Mesenchymal stem cell (in vitro differentiated cells and primary cell): ENCODE measurements around the gene SNX22.

Source experiments
- DNase-seq: peaks from one replicate; pipeline ENCODE4 v3.0.0-alpha.2; 2013
- H2AFZ ChIP-seq: one replicate; pipeline ENCODE4 v1.6.1; 2013; ENCODE audit warnings: low read depth, mild to moderate bottlenecking, control low read depth, inconsistent platforms, low read length, moderate library complexity
- H2AK5ac ChIP-seq: 2 replicates; pipeline ENCODE4 v1.6.1; 2013; ENCODE audit warnings: low read length, moderate library complexity, mild to moderate bottlenecking, inconsistent platforms; ENCODE audit not compliant: severe bottlenecking
- H2BK120ac ChIP-seq: one replicate; pipeline ENCODE4 v1.6.1; 2013; ENCODE audit warnings: low read depth, mild to moderate bottlenecking, inconsistent platforms, low read length, moderate library complexity
- H2BK12ac ChIP-seq, 2 experiments: one replicate each; pipeline ENCODE4 v1.6.1; 2013; ENCODE audit warnings: inconsistent platforms in 2 of 2, low read length in 2 of 2, mild to moderate bottlenecking in 2 of 2, moderate library complexity in 2 of 2, control low read depth in 1 of 2
- H2BK15ac ChIP-seq: one replicate; pipeline ENCODE4 v1.6.1; 2013; ENCODE audit warnings: mild to moderate bottlenecking, low read depth, inconsistent platforms; ENCODE audit not compliant: poor library complexity, severe bottlenecking
- H2BK5ac ChIP-seq: 2 replicates; pipeline ENCODE4 v1.6.1; 2013; ENCODE audit warnings: low read depth, mild to moderate bottlenecking, low read length, control low read depth, inconsistent platforms; ENCODE audit not compliant: poor library complexity, severe bottlenecking
- H3K14ac ChIP-seq, 2 experiments: one replicate each; pipeline ENCODE4 v1.6.1; 2013; ENCODE audit warnings: inconsistent platforms in 2 of 2, low read length in 2 of 2, control low read depth in 1 of 2, mild to moderate bottlenecking in 1 of 2, moderate library complexity in 1 of 2
- H3K18ac ChIP-seq, 2 experiments: one replicate each; pipeline ENCODE4 v1.6.1; 2013; ENCODE audit warnings: inconsistent platforms in 2 of 2, low read length in 2 of 2, control low read depth in 1 of 2, low read depth in 1 of 2, mild to moderate bottlenecking in 1 of 2
- H3K23ac ChIP-seq, 2 experiments: one replicate each; pipeline ENCODE4 v1.6.1; 2013; ENCODE audit warnings: inconsistent platforms in 2 of 2, low read length in 2 of 2, mild to moderate bottlenecking in 2 of 2, moderate library complexity in 2 of 2, control low read depth in 1 of 2
- H3K27ac ChIP-seq: 2 replicates; pipeline ENCODE4 v1.5.1; 2013; ENCODE audit warnings: mild to moderate bottlenecking, moderate library complexity, low read length, control low read depth, inconsistent platforms; ENCODE audit not compliant: poor library complexity, severe bottlenecking
- H3K27me3 ChIP-seq, 2 experiments: 2 replicates each; pipeline versions ENCODE4 v1.6.1 to v1.7.0; 2013; ENCODE audit warnings: low read length in 2 of 2, mild to moderate bottlenecking in 2 of 2, moderate library complexity in 2 of 2, control low read depth in 1 of 2, inconsistent platforms in 1 of 2; ENCODE audit not compliant: control insufficient read depth in 1 of 2, insufficient read depth in 1 of 2
- H3K36me3 ChIP-seq, 2 experiments: 2 replicates each; pipeline versions ENCODE4 v1.6.1 to v1.7.0; 2013; ENCODE audit warnings: low read length in 2 of 2, control low read depth in 1 of 2, inconsistent platforms in 1 of 2, low read depth in 1 of 2, mild to moderate bottlenecking in 1 of 2; ENCODE audit not compliant: insufficient read depth in 2 of 2, control insufficient read depth in 1 of 2
- H3K4ac ChIP-seq, 2 experiments: one replicate each; pipeline ENCODE4 v1.6.1; 2013; ENCODE audit warnings: inconsistent platforms in 2 of 2, low read length in 2 of 2, mild to moderate bottlenecking in 2 of 2, moderate library complexity in 2 of 2, control low read depth in 1 of 2, low read depth in 1 of 2
- H3K4me1 ChIP-seq: 2 replicates; pipeline ENCODE4 v1.6.1; 2013; ENCODE audit warnings: low read depth, low read length, control low read depth; ENCODE audit not compliant: control insufficient read depth, insufficient read depth
- H3K4me2 ChIP-seq: 2 replicates; pipeline ENCODE4 v1.6.1; 2013; ENCODE audit warnings: low read length, mild to moderate bottlenecking, inconsistent platforms; ENCODE audit not compliant: poor library complexity, severe bottlenecking
- H3K4me3 ChIP-seq, 2 experiments: 2 replicates each; pipeline versions ENCODE4 v1.5.1 to v1.7.0; 2013; ENCODE audit warnings: low read length in 2 of 2, mild to moderate bottlenecking in 2 of 2, control low read depth in 1 of 2, low read depth in 1 of 2; ENCODE audit not compliant: insufficient read depth in 1 of 2
- H3K79me1 ChIP-seq: replicated peaks from 2 replicates; pipeline ENCODE4 v1.6.1; 2013; ENCODE audit warnings: mild to moderate bottlenecking, control low read depth, low read length, inconsistent platforms; ENCODE audit not compliant: poor library complexity, severe bottlenecking
- H3K9ac ChIP-seq: 2 replicates; pipeline ENCODE4 v1.7.0; 2013; ENCODE audit warnings: mild to moderate bottlenecking, low read length, moderate library complexity
- H3K9me3 ChIP-seq: 2 replicates; pipeline ENCODE4 v1.7.0; 2013; ENCODE audit warnings: mild to moderate bottlenecking, low read length; ENCODE audit not compliant: control insufficient read depth
- H4K8ac ChIP-seq: one replicate; pipeline ENCODE4 v1.6.1; 2013; ENCODE audit warnings: inconsistent platforms, mild to moderate bottlenecking, low read length, moderate library complexity
- H4K91ac ChIP-seq: one replicate; pipeline ENCODE4 v1.6.1; 2013; ENCODE audit warnings: mild to moderate bottlenecking, low read length, inconsistent platforms
- WGBS: methylation state at CpG from one replicate; pipeline ENCODE4 v1.1.7; 2013; ENCODE audit warnings: mixed read lengths; 5-methylcytosine and 5-hydroxymethylcytosine counted together

Gene SNX22

DNA sequence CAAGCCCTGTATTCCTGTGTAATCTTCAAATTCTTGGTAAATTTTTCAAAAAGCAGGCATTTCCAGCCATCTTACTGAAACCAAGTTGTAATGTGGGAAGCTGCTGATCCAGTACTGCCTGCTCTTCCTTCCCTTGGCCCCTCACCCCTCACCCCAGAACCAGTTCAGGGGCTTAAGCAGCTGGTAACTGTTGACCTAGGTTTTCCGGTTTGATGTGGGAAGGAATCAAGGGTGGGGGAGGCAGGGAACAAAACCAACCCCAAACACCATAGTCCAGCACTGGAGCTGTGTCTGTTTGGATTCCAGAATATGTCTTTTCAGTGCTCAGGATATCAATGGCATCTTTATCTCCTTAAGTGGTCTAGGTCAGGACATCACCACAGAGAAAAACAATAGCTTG is 29.1 kb upstream of the SNX22 start:
- no CpG with 5 or more reads among the region's 1 CpG for WGBS
- no peak overlapping the region for H3K18ac ChIP-seq

DNA sequence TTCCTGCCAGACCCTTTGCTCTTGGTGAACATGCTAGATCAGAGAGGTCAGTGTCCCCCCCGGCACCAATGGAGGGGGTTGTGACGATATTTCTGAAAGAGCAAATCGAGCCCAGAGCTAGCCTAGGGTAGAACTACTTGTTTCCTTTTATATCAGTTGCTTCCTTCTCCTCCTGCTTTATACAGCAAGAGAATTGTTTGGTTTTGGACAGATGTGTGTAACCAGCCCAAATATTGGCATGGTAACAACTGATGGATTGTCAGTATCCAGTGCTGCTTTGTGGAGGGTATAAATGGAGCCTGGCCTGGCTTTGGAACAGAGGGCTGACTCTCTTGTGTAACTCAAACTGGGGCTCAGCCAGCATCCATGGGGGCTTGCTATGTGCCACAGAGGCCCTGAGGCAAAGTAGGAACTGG is 28.6 kb upstream of the SNX22 start:
- 89% methylated on average over 3 of the region's 3 CpGs for WGBS
- DNase-seq: no peak
- Histone ChIP-seq H2BK12ac (no peak overlapping the region), H3K36me3 (peaks cover 28 to 90% of the 10 kb centered on the region in 2 experiments), H4K8ac (no peak overlapping the region), H3K18ac (no peak overlapping the region), H3K14ac (no peak overlapping the region), H3K23ac (no peak overlapping the region), H3K27me3 (no peaks in the 10 kb centered on the region), H3K4me3 (no peak overlapping the region), H2BK15ac (no peak overlapping the region), H3K4me2 (no peak overlapping the region), H2BK120ac (no peak overlapping the region), H3K4ac (no peak overlapping the region), H4K91ac (no peak overlapping the region), H3K27ac (no peak overlapping the region), H3K79me1 (peaks cover 23% of the 10 kb centered on the region), H3K9me3 (no peaks in the 10 kb centered on the region), H2AFZ (no peak overlapping the region), H3K4me1 (no peaks in the 10 kb centered on the region), H2BK5ac (no peak overlapping the region), H3K9ac (no peak overlapping the region), H2AK5ac (no peak overlapping the region)

More for the DNA sequence above, 29.1 kb upstream of the SNX22 start:
- Histone ChIP-seq H3K79me1 (peaks cover 23% of the 10 kb centered on the region), H3K9me3 (no peaks in the 10 kb centered on the region), H2BK120ac (no peak overlapping the region), H3K14ac (no peak overlapping the region), H3K27ac (no peak overlapping the region), H3K9ac (no peak overlapping the region), H2BK15ac (no peak overlapping the region), H4K91ac (no peak overlapping the region), H2BK5ac (no peak overlapping the region), H2AFZ (no peak overlapping the region), H3K4me3 (no peak overlapping the region), H3K4me2 (no peak overlapping the region), H3K4me1 (no peaks in the 10 kb centered on the region), H3K36me3 (peaks cover 28 to 90% of the 10 kb centered on the region in 2 experiments), H3K23ac (no peak overlapping the region), H2BK12ac (no peak overlapping the region), H3K27me3 (no peaks in the 10 kb centered on the region), H3K4ac (no peak overlapping the region), H2AK5ac (no peak overlapping the region), H4K8ac (no peak overlapping the region)
- DNase-seq: no peak

DNA sequence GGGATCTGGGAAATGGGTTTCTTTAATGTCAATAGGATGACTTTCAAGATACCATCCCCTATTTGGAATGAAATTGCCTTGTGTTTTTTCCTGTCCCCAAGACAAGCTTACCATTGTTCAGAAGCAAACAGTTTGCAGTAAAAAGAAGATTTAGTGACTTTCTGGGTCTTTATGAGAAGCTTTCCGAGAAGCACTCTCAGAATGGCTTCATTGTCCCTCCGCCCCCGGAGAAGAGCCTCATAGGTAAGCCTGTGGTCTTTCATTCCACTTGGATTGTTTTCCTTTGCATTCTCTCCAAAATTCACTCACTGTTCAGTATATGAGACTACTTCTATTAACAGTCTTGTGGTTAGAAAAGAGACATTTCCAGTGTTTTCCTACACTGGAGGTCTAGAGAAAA is 25.6 kb upstream of the SNX22 start:
- no peak overlapping the region for H2BK15ac ChIP-seq
- 67% methylated on average over 3 of the region's 3 CpGs for WGBS
- no peak overlapping the region for H3K23ac ChIP-seq
- no peak overlapping the region for H3K27ac ChIP-seq
- H2AK5ac ChIP-seq: no peak overlapping the region
- no peak overlapping the region for H2BK5ac ChIP-seq
- H3K4me3 ChIP-seq: no peak overlapping the region
- no peak overlapping the region for H3K18ac ChIP-seq
- no peak overlapping the region for H3K14ac ChIP-seq
- no peak for DNase-seq
- no peak overlapping the region for H3K9ac ChIP-seq
- no peak overlapping the region for H2BK120ac ChIP-seq
- H4K8ac ChIP-seq: no peak overlapping the region
- H4K91ac ChIP-seq: no peak overlapping the region
- H2BK12ac ChIP-seq: no peak overlapping the region
- no peak overlapping the region for H2AFZ ChIP-seq
- peaks cover 31 to 88% of the 10 kb centered on the region in 2 experiments for H3K36me3 ChIP-seq
- H3K79me1 ChIP-seq: peaks cover 16% of the 10 kb centered on the region
- H3K4me2 ChIP-seq: no peak overlapping the region
- no peaks in the 10 kb centered on the region for H3K27me3 ChIP-seq
- no peak overlapping the region for H3K4ac ChIP-seq
- no peaks in the 10 kb centered on the region for H3K9me3 ChIP-seq
- H3K4me1 ChIP-seq: no peaks in the 10 kb centered on the region

DNA sequence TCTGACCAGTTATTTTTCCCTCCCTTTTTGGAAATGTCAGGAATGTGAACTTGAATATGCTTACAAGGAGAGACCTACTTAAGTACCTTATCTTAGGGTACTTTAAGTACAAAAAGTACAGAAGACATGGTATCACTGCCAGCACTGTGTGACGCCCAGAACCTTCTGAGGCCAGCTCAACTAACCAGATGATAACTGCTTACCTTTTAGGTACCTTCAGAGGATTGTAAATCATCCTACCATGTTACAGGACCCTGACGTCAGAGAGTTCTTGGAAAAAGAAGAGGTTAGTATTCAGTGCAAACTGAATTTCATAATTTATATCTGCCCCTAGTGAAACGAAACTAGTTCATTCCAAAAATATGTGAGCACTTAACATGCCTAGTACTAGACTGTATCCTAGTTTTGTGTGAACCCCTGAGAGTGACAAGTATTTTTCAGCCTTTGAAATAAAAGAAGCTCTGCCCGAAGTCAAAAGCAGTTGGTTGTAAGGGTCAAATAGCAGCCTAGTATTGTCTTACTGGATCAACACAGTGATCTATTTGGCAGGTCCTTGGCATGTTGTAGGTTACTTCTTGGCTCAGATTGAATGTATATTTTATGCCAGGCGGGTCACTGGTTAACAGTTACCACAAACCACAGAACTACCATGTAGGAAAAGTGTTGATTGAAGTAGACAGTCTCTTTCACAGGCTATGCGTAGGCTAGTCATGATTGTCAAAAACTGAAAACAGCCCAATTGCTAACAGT is 23.8 kb upstream of the SNX22 start:
- Histone ChIP-seq H2AK5ac (no peak overlapping the region), H2BK12ac (no peak overlapping the region), H3K4me1 (no peaks in the 10 kb centered on the region), H3K4me3 (no peak overlapping the region), H2BK120ac (no peak overlapping the region), H3K27ac (no peak overlapping the region), H3K4me2 (no peak overlapping the region), H4K8ac (no peak overlapping the region), H2BK15ac (no peak overlapping the region), H3K27me3 (no peaks in the 10 kb centered on the region), H4K91ac (no peak overlapping the region), H3K23ac (no peak overlapping the region), H3K9ac (no peak overlapping the region), H3K79me1 (peaks cover 17% of the 10 kb centered on the region), H2BK5ac (no peak overlapping the region), H3K14ac (no peak overlapping the region), H3K18ac (no peak overlapping the region), H3K36me3 (peaks cover 40 to 88% of the 10 kb centered on the region in 2 experiments), H2AFZ (no peak overlapping the region), H3K4ac (no peak overlapping the region), H3K9me3 (no peaks in the 10 kb centered on the region)
- WGBS: 85% methylated on average over 2 of the region's 6 CpGs
- DNase-seq: no peak
